Stimulated activated CD8-positive, alpha-beta memory T cell treated with anti-CD3 and anti-CD28 coated beads, Interleukin-7, amount 100 ng/mL, for 1 hour (primary cell): ENCODE measurements around the gene CHRNA5.

Experiments used
- DNase-seq, 2 donors: peaks; one replicate each; pipeline ENCODE4 v3.0.0-alpha.2; 2020; ENCODE audit warnings: low read depth in 2 of 2

Gene CHRNA5

DNA sequence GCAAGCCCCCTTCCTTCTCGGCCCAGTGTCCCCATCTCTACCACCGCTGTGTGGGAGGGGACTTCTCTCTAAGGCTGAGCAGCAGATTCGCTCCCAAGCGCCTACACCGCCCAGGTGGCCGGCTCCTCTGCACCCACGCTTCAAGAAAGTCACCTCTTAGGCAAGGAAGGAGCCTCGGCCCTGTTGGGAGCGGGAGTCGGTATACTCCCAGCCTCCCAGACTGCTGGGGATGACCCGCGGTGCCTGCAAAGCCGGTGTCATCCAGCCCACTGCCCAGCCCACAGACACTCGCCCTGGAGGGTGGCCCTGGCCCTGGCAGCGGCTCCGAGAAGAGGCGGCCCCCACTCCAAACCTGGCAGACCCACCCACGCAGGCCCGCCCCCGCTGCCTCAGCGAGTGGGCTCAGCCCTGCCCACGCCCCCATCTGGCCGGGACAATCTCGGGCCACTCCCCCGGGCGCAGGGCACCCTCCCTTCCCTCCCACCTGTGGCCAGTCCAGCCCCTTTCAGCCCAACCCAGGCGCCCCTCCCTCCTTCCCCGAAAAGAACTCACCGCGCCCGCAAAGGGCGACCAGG, 75.3 kb downstream of the CHRNA5 start:
- DNase-seq, result no peak

DNA sequence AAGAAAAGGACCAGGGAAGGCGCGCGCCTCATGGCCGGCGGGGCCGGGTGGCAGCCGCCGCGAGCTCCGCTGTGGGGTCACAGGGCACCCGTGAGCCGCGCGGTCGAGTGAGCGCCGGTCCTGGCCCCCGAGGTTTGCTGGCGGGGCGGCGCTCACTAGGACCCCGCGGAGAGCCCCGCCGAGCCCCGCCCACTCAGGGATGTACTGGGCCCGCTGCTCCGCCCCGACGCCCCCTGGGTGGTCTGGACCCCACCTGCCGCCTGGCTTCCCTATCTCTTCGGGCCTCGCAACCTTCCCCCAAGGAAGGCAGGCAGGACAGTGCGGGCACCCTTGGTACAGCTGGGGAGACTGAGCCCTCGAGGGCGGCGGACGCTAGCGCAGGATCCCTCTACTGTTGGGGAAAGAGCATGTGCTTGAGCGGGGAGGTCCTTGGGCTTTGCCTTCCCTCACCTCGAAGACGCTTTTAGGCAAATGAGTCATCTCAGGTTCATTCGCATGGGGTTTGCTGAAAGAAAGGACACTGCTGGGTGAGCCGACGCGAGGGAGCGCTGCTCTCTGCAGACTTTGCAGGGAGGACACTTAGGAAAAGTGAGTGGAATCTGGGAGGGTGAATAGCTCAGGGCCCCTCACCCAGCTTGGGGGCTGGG, 75.9 kb downstream of the CHRNA5 start, which contains the start of gene CHRNB4:
Gene CHRNB4 (minus strand): TSS at position 109 of the 647 bp plus-strand sequence. CDS start 77 bp downstream, at position 32.
- DNase-seq, result no peak

DNA sequence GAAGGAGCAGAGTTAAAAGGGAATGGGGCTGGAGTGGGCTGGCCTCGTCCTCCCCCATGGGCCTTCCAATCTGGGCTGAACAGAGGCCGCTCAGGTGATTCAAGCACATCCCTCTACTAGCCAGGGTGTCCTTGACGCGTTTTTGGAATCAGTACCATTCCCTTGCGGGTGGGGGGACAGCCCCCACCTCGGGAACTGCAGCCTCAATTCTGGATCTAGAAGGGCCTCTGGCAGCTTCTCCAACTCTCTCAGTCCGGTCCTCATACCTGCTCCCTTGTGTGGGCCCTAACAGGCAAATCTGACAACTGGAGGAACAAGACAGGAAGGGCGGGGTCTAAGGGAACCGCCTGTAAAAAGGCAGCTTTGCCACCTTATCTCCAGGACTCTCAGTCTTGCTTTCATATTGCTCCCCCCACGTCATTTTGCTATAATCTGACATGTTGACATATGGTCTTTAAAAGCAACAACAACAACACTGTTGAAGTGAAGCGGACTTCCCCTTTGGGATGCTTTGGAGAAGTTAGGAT, 76.5 kb downstream of the CHRNA5 start:
- DNase-seq, result no peak

DNA sequence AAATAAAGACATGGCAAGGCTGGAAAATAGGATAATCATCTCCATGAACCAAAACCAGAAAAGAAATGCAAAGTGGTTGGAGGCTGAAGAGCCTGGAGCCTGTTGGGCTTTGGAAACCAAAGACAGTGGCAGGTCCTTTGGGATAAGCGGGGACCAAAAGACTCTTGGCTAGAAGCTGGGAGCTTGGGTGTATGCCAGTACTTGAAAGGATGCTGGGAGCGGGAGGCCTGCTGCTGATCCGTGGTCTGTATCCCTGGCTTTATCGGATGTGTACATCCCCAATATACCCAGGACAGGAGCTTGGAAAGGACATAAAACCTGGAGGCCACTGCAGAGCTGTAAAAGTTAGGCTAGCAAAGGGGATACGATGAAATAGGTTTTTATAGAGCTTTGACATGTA, 77.0 kb downstream of the CHRNA5 start:
- DNase-seq, result no peak
